Measurements from ENCODE around the gene MEGF8. TPM values are rescaled to one million over a fixed set of nuclear protein-coding genes. Genes with fewer than 3 reads are reported as not detected.
A peak's percentile ranks its signal among the peaks of the same experiment; 100 is the strongest.

MEGF8 gene
- total and polyA plus RNA-seq, 9 of the 15 experiments (the other 6 are each of a cell fraction or from before 2014, with no cell fraction given): 0.28 to 13.1 (median 3.0) TPM

DNA sequence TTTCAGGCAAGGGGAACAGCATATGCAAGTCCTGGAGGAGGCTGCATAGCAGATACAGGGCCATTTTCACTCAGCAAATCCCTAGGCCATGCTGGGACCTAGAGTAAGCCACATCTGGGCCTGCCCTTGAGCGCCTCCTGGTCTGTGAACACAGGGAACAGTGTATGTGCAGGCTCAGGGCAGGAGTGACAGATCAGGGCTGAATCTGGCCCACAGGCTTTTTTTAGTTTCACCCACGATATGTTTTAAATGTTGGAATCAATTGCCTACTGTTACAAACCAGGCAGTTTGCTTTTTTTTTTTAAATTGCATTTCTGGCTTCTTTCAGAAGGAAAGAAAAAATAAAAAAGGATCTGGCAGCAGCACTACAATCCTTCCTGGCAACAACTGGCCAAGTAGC, 13.8 kb upstream of the MEGF8 start:
- H3K9me1 ChIP-seq (ENCODE audit: control insufficient read depth, insufficient read depth, low read length): no peaks in the 10 kb centered on the region
- no peak overlapping the region for H3K9ac ChIP-seq (ENCODE audit: insufficient read depth in 1 of 2, low read depth in 2 of 2, low read length in 2 of 2)
- in situ Hi-C loops (cut with MboI): no loop called here
- DNase-seq (ENCODE audit: extremely low read depth in 1 of 4, low spot score in 3 of 4): peak in 2 of 4 experiments; percentile 50 to 57
- no peaks in the 10 kb centered on the region for H3K9me3 ChIP-seq (replicated peaks; ENCODE audit: control insufficient read depth, insufficient read depth, low read depth, low read length)
- ChIA-PET POLR2A (interaction anchor here (0.6 kb wide), 1 partner anchor 162 kb away, joined by 3 read pairs; no protein-coding TSS in a partner anchor), CTCF (ENCODE audit: low intra/inter-chr PET ratio) (no interaction called here)
- no peak overlapping the region for H3K4me2 ChIP-seq (ENCODE audit: insufficient read depth, low read length)
- no peaks in the 10 kb centered on the region for H3K27me3 ChIP-seq (ENCODE audit: control insufficient read depth in 2 of 2, insufficient read depth in 2 of 2, low read length in 2 of 2)
- 36% methylated on average over 2 of the region's 2 CpGs for WGBS (ENCODE audit: insufficient coverage, low coverage, missing lambda C conversion rate)
- H3K79me2 ChIP-seq (ENCODE audit: control insufficient read depth, insufficient read depth, low read length): no peaks in the 10 kb centered on the region
- peak; percentile 70 for ATAC-seq
- peaks cover 10 to 51% of the 10 kb centered on the region in 2 experiments; a peak in 3 of 5 replicates for H3K4me1 ChIP-seq (replicated peaks in 1 of 2; ENCODE audit: control insufficient read depth in 2 of 2, insufficient read depth in 2 of 2, low read length in 2 of 2)
- intact Hi-C loops (cut with micrococcal nuclease): no loop called here
- H3K4me3 ChIP-seq: no peak overlapping the region
- no peak overlapping the region for H2AFZ ChIP-seq (ENCODE audit: low read depth, low read length)
- no TSS peak for BruUV-seq (replicated peaks)
- no peaks in the 10 kb centered on the region for H3K36me3 ChIP-seq (ENCODE audit: control insufficient read depth, insufficient read depth, low read length)
- FAIRE-seq: peak; percentile 79
- no peaks in the 10 kb centered on the region for H4K20me1 ChIP-seq (replicated peaks; ENCODE audit: control insufficient read depth, insufficient read depth, low read length)
- no peak overlapping the region for H3K27ac ChIP-seq (ENCODE audit: extremely low read depth, low read depth, low read length)
- TF ChIP-seq, protein P1, sequence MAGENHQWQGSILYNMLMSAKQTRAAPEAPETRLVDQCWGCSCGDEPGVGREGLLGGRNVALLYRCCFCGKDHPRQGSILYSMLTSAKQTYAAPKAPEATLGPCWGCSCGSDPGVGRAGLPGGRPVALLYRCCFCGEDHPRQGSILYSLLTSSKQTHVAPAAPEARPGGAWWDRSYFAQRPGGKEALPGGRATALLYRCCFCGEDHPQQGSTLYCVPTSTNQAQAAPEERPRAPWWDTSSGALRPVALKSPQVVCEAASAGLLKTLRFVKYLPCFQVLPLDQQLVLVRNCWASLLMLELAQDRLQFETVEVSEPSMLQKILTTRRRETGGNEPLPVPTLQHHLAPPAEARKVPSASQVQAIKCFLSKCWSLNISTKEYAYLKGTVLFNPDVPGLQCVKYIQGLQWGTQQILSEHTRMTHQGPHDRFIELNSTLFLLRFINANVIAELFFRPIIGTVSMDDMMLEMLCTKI (IDR thresholded peaks at IDR 0.05; ENCODE audit: partially characterized antibody): no peak
- TF ChIP-seq, protein P2, sequence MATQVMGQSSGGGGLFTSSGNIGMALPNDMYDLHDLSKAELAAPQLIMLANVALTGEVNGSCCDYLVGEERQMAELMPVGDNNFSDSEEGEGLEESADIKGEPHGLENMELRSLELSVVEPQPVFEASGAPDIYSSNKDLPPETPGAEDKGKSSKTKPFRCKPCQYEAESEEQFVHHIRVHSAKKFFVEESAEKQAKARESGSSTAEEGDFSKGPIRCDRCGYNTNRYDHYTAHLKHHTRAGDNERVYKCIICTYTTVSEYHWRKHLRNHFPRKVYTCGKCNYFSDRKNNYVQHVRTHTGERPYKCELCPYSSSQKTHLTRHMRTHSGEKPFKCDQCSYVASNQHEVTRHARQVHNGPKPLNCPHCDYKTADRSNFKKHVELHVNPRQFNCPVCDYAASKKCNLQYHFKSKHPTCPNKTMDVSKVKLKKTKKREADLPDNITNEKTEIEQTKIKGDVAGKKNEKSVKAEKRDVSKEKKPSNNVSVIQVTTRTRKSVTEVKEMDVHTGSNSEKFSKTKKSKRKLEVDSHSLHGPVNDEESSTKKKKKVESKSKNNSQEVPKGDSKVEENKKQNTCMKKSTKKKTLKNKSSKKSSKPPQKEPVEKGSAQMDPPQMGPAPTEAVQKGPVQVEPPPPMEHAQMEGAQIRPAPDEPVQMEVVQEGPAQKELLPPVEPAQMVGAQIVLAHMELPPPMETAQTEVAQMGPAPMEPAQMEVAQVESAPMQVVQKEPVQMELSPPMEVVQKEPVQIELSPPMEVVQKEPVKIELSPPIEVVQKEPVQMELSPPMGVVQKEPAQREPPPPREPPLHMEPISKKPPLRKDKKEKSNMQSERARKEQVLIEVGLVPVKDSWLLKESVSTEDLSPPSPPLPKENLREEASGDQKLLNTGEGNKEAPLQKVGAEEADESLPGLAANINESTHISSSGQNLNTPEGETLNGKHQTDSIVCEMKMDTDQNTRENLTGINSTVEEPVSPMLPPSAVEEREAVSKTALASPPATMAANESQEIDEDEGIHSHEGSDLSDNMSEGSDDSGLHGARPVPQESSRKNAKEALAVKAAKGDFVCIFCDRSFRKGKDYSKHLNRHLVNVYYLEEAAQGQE (IDR thresholded peaks at IDR 0.05; ENCODE audit: borderline replicate concordance): 0 out of 2 replicates have a peak, but pooled peaks have one; percentile 23
- TF ChIP-seq, protein P2 (CRISPR knock-in tag; IDR thresholded peaks at IDR 0.05; ENCODE audit: low read depth): no peak
- no peak for TF ChIP-seq TAF1 (IDR thresholded peaks at IDR 0.05; ENCODE audit: control insufficient read depth, extremely low read depth, insufficient read depth, low read length, severe bottlenecking)
- TF ChIP-seq ZNF277 (CRISPR knock-in tag; IDR thresholded peaks at IDR 0.05; ENCODE audit: borderline replicate concordance): no peak
- TF ChIP-seq CREM (IDR thresholded peaks at IDR 0.05; ENCODE audit: low read depth): no peak
- no peak for TF ChIP-seq HMG20B (CRISPR knock-in tag; IDR thresholded peaks at IDR 0.05)
- peak in 1 of 2 experiments; percentile 34; a peak in 2 of 4 replicates for TF ChIP-seq RAD21 (CRISPR knock-in tag; conservative IDR thresholded peaks at IDR 0.05 in 1 of 2, IDR thresholded peaks at IDR 0.05 in 1 of 2)
- TF ChIP-seq RFX5 (IDR thresholded peaks at IDR 0.05; ENCODE audit: low read depth, low read length): no peak
- TF ChIP-seq RBFOX2 (IDR thresholded peaks at IDR 0.05; ENCODE audit: low read depth, low read length): no peak

All from K562 (cell line).